WTC11 (cell line): ENCODE results near the gene FITM2. TPM values are rescaled to one million over a fixed set of nuclear protein-coding genes. Genes with fewer than 3 reads are reported as not detected.

ENCODE experiments used
- ATAC-seq: fragments of 200-7000 bp; cut with Tn5 transposase; 2 replicates; pipeline ENCODE4 v1.10.0; 2021; ENCODE audit warnings: mild to moderate bottlenecking, moderate library complexity
- CTCF ChIA-PET: fragments of 300-600 bp; sonication (Branson Sonifier 250); formaldehyde crosslinking; loops from one replicate; lab custom pipeline; 2021; ENCODE audit warnings: antibody characterized with exemption; lab: Charles Lee
- POLR2A ChIA-PET: fragments of 350-600 bp; sonication (Branson Sonifier 250); formaldehyde crosslinking; loops from one replicate; lab custom pipeline; 2021; ENCODE audit warnings: antibody characterized with exemption; lab: Charles Lee
- DNase-seq: peaks from one replicate; pipeline ENCODE4 v3.0.0; 2021; ENCODE audit warnings: low spot score
- H3K27ac Mint-ChIP-seq: 2 replicates; pipeline ENCODE4 v1.8.0; 2021; ENCODE audit warnings: mixed read lengths
- H3K27me3 Mint-ChIP-seq: 2 replicates; pipeline ENCODE4 v1.8.0; 2021; ENCODE audit warnings: low read depth, mild to moderate bottlenecking, moderate library complexity, mixed read lengths
- H3K36me3 Mint-ChIP-seq: 2 replicates; pipeline ENCODE4 v1.8.0; 2021; ENCODE audit warnings: mixed read lengths
- H3K4me1 Mint-ChIP-seq: 2 replicates; pipeline ENCODE4 v1.8.0; 2022; ENCODE audit warnings: mixed read lengths
- H3K4me3 Mint-ChIP-seq: 2 replicates; pipeline ENCODE4 v1.8.0; 2021; ENCODE audit warnings: mild to moderate bottlenecking, moderate library complexity, mixed read lengths
- H3K9me3 Mint-ChIP-seq: 2 replicates; pipeline ENCODE4 v1.8.0; 2021; ENCODE audit warnings: mixed read lengths
- ARID4B ChIP-seq: sonication (generic); formaldehyde crosslinking; IDR thresholded peaks from 2 replicates; pipeline ENCODE4 v1.8.0; 2023; ENCODE audit warnings: missing genetic modification reagents, mild to moderate bottlenecking, borderline replicate concordance
- ATF1 ChIP-seq: sonication (generic); formaldehyde crosslinking; IDR thresholded peaks from 2 replicates; pipeline ENCODE4 v1.8.1; 2023; ENCODE audit warnings: mild to moderate bottlenecking, moderate library complexity, missing genetic modification reagents
- ATF3 ChIP-seq: sonication (generic); formaldehyde crosslinking; conservative IDR thresholded peaks from 2 replicates; pipeline ENCODE4 v1.8.1; 2022; ENCODE audit warnings: mild to moderate bottlenecking, missing genetic modification reagents
- CTCF ChIP-seq: fragments of 200-600 bp; IDR thresholded peaks from 2 replicates; pipeline ENCODE4 v1.8.0; 2022; ENCODE audit warnings: antibody characterized with exemption
- ERG ChIP-seq: fragments of 250-450 bp; sonication (Bioruptor Pico); IDR thresholded peaks from 2 replicates; pipeline ENCODE4 v1.8.0; 2021; ENCODE audit warnings: mild to moderate bottlenecking
- FOXP1 ChIP-seq: sonication (generic); formaldehyde crosslinking; IDR thresholded peaks from 2 replicates; pipeline ENCODE4 v1.8.0; 2022; ENCODE audit warnings: missing genetic modification reagents, mild to moderate bottlenecking, moderate library complexity, borderline replicate concordance
- GABPB1 ChIP-seq: sonication (generic); formaldehyde crosslinking; IDR thresholded peaks from 2 replicates; pipeline ENCODE4 v1.8.1; 2023; ENCODE audit warnings: mild to moderate bottlenecking, missing genetic modification reagents
- IRF1 ChIP-seq: sonication (generic); formaldehyde crosslinking; IDR thresholded peaks from 2 replicates; pipeline ENCODE4 v1.8.0; 2023; ENCODE audit warnings: missing genetic modification reagents
- MAX ChIP-seq: sonication (generic); formaldehyde crosslinking; IDR thresholded peaks from 2 replicates; pipeline ENCODE4 v1.8.0; 2022; ENCODE audit warnings: mild to moderate bottlenecking, missing genetic modification reagents
- OVOL2 ChIP-seq: fragments of 250-450 bp; sonication (Bioruptor Pico); IDR thresholded peaks from 2 replicates; pipeline ENCODE4 v1.9.0; 2021; ENCODE audit warnings: mild to moderate bottlenecking, borderline replicate concordance
- PRDM15 ChIP-seq: sonication (generic); formaldehyde crosslinking; IDR thresholded peaks from 2 replicates; pipeline ENCODE4 v1.8.0; 2022; ENCODE audit warnings: missing genetic modification reagents
- RELA ChIP-seq: sonication (generic); formaldehyde crosslinking; IDR thresholded peaks from 2 replicates; pipeline ENCODE4 v1.8.1; 2022; ENCODE audit warnings: missing genetic modification reagents, mild to moderate bottlenecking, borderline replicate concordance
- SP1 ChIP-seq: sonication (generic); formaldehyde crosslinking; conservative IDR thresholded peaks from 2 replicates; pipeline ENCODE4 v1.8.1; 2022; ENCODE audit warnings: missing genetic modification reagents
- TCF7 ChIP-seq: sonication (generic); formaldehyde crosslinking; IDR thresholded peaks from 2 replicates; pipeline ENCODE4 v1.8.0; 2022; ENCODE audit warnings: mild to moderate bottlenecking, low read depth, missing genetic modification reagents, moderate library complexity
- ZBTB21 ChIP-seq: sonication (generic); formaldehyde crosslinking; IDR thresholded peaks from 2 replicates; pipeline ENCODE4 v1.8.1; 2023; ENCODE audit warnings: mild to moderate bottlenecking, missing genetic modification reagents, borderline replicate concordance
- ZSCAN18 ChIP-seq: fragments of 250-450 bp; sonication (Bioruptor Pico); IDR thresholded peaks from 2 replicates; pipeline ENCODE4 v2.1.2; 2022; ENCODE audit warnings: mild to moderate bottlenecking, moderate library complexity
- total RNA-seq: library from RNA; stranded (reverse); gene quantifications from 3 replicates; pipeline ENCODE4 v1.2.3, GENCODE V29; 2021

The FITM2 gene
- total RNA-seq, 1 experiment from 2014 or later, result 2.0 TPM

GRCh38 chr20:44302736-44303135 lies 8.3 kb downstream of the FITM2 start (continued):
- TF ChIP-seq ARID4B (CRISPR knock-in tag), result no peak
- TF ChIP-seq, all 79 proteins: peak for 0

GRCh38 chr20:44302026-44302669 lies 8.9 kb downstream of the FITM2 start:
- ATAC-seq (no peak), DNase-seq (no peak)
- no peak for TF ChIP-seq TCF7 (CRISPR knock-in tag)
- no peak for TF ChIP-seq ZBTB21 (CRISPR knock-in tag)
- no peak for TF ChIP-seq IRF1 (CRISPR knock-in tag)
- TF ChIP-seq ATF1 (CRISPR knock-in tag), result no peak
- TF ChIP-seq ERG (CRISPR knock-in tag), result no peak
- no peak for TF ChIP-seq ATF3 (CRISPR knock-in tag)
- TF ChIP-seq CTCF, result no peak
- TF ChIP-seq GABPB1 (CRISPR knock-in tag), result peak; percentile 44; the same call in 1 of the 2 replicates
- Mint-ChIP-seq H3K9me3 (no peaks in the 10 kb centered on the region), H3K27ac (no peak overlapping the region), H3K27me3 (no peaks in the 10 kb centered on the region; the same call in 1 of the 2 replicates), H3K36me3 (no peaks in the 10 kb centered on the region), H3K4me1 (no peaks in the 10 kb centered on the region), H3K4me3 (no peak overlapping the region)
- POLR2A ChIA-PET, result no interaction called here
- CTCF ChIA-PET, result no interaction called here

- H3K27ac Mint-ChIP-seq, result no peak overlapping the region
- ChIA-PET POLR2A (no interaction called here), CTCF (interaction anchor here (2.4 kb wide), 1 partner anchor 9 kb away, joined by 14 read pairs; the partner anchor contains the start of gene FITM2)
- no peak for DNase-seq
- H3K9me3 Mint-ChIP-seq, result no peaks in the 10 kb centered on the region
- no peaks in the 10 kb centered on the region for H3K36me3 Mint-ChIP-seq
- no peak overlapping the region for H3K4me3 Mint-ChIP-seq
- no peaks in the 10 kb centered on the region for H3K4me1 Mint-ChIP-seq
- no peaks in the 10 kb centered on the region; the same call in 1 of the 2 replicates for H3K27me3 Mint-ChIP-seq
- ATAC-seq, result no peak
- no peak for TF ChIP-seq OVOL2 (CRISPR knock-in tag)
- TF ChIP-seq ZSCAN18, result no peak
- TF ChIP-seq FOXP1 (CRISPR knock-in tag), result no peak
- no peak for TF ChIP-seq PRDM15 (CRISPR knock-in tag)
- TF ChIP-seq MAX, result no peak
- no peak for TF ChIP-seq ERG (CRISPR knock-in tag)
- no peak for TF ChIP-seq RELA (CRISPR knock-in tag)
- no peak for TF ChIP-seq SP1 (CRISPR knock-in tag)
- no peak for TF ChIP-seq TCF7 (CRISPR knock-in tag)
Observed at GRCh38 chr20:44301285-44301684, 9.7 kb downstream of the FITM2 start.
